ENCODE data around the gene MEGF11.

The MEGF11 gene

GRCh38 chr15:65926459-65926858, 327.1 kb downstream of the MEGF11 start:
- TF ChIP-seq, protein P1, sequence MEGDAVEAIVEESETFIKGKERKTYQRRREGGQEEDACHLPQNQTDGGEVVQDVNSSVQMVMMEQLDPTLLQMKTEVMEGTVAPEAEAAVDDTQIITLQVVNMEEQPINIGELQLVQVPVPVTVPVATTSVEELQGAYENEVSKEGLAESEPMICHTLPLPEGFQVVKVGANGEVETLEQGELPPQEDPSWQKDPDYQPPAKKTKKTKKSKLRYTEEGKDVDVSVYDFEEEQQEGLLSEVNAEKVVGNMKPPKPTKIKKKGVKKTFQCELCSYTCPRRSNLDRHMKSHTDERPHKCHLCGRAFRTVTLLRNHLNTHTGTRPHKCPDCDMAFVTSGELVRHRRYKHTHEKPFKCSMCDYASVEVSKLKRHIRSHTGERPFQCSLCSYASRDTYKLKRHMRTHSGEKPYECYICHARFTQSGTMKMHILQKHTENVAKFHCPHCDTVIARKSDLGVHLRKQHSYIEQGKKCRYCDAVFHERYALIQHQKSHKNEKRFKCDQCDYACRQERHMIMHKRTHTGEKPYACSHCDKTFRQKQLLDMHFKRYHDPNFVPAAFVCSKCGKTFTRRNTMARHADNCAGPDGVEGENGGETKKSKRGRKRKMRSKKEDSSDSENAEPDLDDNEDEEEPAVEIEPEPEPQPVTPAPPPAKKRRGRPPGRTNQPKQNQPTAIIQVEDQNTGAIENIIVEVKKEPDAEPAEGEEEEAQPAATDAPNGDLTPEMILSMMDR (conservative IDR thresholded peaks at IDR 0.05; ENCODE audit: control insufficient read depth, insufficient read depth, low read depth, low read length): no peak
- H3K4me3 ChIP-seq (ENCODE audit: control insufficient read depth, low read depth, low read length): no peak overlapping the region
- no peak for DNase-seq (ENCODE audit: low read depth)

GRCh38 chr15:65925338-65925737, 328.2 kb downstream of the MEGF11 start:
- no peak overlapping the region for H3K4me3 ChIP-seq (ENCODE audit: control insufficient read depth, low read depth, low read length)
- TF ChIP-seq, protein P1 (conservative IDR thresholded peaks at IDR 0.05; ENCODE audit: control insufficient read depth, insufficient read depth, low read depth, low read length): no peak
- DNase-seq (ENCODE audit: low read depth): no peak

GRCh38 chr15:65924004-65924403, 329.5 kb downstream of the MEGF11 start:
- TF ChIP-seq, protein P1 (conservative IDR thresholded peaks at IDR 0.05; ENCODE audit: control insufficient read depth, insufficient read depth, low read depth, low read length): no peak
- DNase-seq (ENCODE audit: low read depth): no peak

DNA sequence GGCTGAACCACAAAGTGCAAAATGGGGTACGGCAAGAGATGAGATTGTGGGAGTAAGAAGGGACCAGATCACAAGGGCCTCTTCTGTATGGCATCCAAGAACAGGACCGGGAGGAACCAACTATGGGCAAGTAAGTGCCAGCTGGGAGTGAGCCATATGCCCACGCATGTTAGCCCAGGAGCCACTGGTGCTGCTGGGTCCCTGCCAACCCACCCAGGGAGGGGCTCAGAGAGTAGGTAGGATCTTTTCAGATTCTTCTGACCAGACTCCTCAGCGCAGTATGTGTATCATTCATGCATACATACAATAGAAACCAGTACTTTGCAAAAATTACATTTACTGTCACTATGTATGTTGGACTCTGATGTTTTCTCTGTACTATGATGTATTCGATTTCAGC, 330.3 kb downstream of the MEGF11 start:
- no peak for DNase-seq (ENCODE audit: low read depth)
- no peak overlapping the region for H3K4me3 ChIP-seq (ENCODE audit: control insufficient read depth, low read depth, low read length)
- TF ChIP-seq, protein P1 (conservative IDR thresholded peaks at IDR 0.05; ENCODE audit: control insufficient read depth, insufficient read depth, low read depth, low read length): no peak

More at GRCh38 chr15:65924004-65924403, 329.5 kb downstream of the MEGF11 start:
- H3K4me3 ChIP-seq (ENCODE audit: control insufficient read depth, low read depth, low read length): no peak overlapping the region

- H3K4me3 ChIP-seq (ENCODE audit: control insufficient read depth, low read depth, low read length): no peak overlapping the region
- TF ChIP-seq, protein P1 (conservative IDR thresholded peaks at IDR 0.05; ENCODE audit: control insufficient read depth, insufficient read depth, low read depth, low read length): no peak
- DNase-seq (ENCODE audit: low read depth): no peak
These were observed 330.9 kb downstream of the MEGF11 start for GRCh38 chr15:65922621-65923020.

GRCh38 chr15:65921780-65922179, 331.8 kb downstream of the MEGF11 start:
- TF ChIP-seq, protein P1 (conservative IDR thresholded peaks at IDR 0.05; ENCODE audit: control insufficient read depth, insufficient read depth, low read depth, low read length): no peak
- no peak overlapping the region for H3K4me3 ChIP-seq (ENCODE audit: control insufficient read depth, low read depth, low read length)
- no peak for DNase-seq (ENCODE audit: low read depth)

- no peak overlapping the region for H3K4me3 ChIP-seq (ENCODE audit: control insufficient read depth, low read depth, low read length)
- DNase-seq (ENCODE audit: low read depth): peak; percentile 73
- TF ChIP-seq, protein P1 (conservative IDR thresholded peaks at IDR 0.05; ENCODE audit: control insufficient read depth, insufficient read depth, low read depth, low read length): no peak
These were observed 332.7 kb downstream of the MEGF11 start for GRCh38 chr15:65920825-65921309.

All from fibroblast of mammary gland (primary cell).